ENCODE measurements around the gene SERPING1.

SERPING1 gene

DNA sequence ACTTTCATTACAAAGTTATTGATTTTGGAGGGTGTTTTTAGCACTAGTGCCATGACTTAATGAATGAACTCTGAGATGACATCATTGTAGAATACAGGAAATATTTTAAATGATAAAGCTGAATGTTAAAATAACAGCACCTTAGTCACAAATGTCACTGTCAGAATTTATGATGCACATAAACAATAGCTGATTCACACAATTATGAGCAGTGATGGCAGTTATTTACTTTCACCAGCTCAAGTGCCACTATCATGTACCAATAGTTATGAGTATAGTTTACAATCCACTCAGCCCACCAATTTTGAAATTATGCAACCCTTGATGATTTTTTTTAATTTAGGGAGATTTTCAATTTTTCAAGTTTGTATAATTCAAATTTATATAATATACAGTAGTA, 23.0 kb downstream of the SERPING1 start:
- DNase-seq (ENCODE audit: low read depth): no peak
- TF ChIP-seq, protein P1, sequence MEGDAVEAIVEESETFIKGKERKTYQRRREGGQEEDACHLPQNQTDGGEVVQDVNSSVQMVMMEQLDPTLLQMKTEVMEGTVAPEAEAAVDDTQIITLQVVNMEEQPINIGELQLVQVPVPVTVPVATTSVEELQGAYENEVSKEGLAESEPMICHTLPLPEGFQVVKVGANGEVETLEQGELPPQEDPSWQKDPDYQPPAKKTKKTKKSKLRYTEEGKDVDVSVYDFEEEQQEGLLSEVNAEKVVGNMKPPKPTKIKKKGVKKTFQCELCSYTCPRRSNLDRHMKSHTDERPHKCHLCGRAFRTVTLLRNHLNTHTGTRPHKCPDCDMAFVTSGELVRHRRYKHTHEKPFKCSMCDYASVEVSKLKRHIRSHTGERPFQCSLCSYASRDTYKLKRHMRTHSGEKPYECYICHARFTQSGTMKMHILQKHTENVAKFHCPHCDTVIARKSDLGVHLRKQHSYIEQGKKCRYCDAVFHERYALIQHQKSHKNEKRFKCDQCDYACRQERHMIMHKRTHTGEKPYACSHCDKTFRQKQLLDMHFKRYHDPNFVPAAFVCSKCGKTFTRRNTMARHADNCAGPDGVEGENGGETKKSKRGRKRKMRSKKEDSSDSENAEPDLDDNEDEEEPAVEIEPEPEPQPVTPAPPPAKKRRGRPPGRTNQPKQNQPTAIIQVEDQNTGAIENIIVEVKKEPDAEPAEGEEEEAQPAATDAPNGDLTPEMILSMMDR (IDR thresholded peaks at IDR 0.05; ENCODE audit: control insufficient read depth, extremely low read depth, insufficient read depth): no peak
- H3K4me3 ChIP-seq (ENCODE audit: low read depth, low read length): no peak overlapping the region

DNA sequence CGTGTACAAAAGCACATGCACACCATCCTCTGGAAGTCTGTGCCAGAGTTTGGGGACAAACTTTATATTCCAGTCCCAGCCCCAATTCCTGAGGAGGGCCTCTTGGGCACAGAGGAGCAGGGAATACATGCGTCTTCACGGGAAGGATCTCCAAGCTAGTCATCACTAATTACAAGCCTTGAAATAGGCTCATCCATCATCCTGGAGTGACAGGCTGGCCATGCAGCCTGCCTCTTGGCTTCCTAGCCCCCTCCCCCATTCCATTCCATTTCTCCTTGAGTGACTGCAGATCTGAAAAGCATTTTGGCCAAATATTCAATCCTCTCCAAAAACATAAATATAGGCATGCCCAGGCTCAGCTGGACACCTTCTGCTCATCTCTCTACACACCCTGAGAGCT, 24.8 kb downstream of the SERPING1 start:
- DNase-seq (ENCODE audit: low read depth): no peak

DNA sequence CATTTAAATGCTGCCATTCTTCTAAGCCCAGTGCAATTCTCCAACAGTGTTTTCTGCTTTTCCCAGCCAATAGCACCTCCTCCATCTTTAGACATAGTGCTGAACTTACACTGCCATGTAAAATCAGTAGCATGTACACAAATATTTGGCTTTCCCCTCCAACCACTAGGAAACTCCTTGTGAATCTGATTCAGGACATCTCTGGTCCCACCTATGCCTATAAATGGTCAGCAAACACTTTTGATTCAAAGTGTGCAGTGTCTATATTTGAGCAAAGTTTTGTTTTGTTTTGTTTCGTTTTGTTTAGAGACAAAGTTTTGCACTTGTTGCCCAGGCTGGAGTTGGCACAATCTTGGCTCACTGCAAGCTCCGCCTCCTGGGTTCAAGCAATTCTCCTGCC, 27.4 kb downstream of the SERPING1 start:
- no peak for DNase-seq (ENCODE audit: low read depth)
- TF ChIP-seq, protein P1 (IDR thresholded peaks at IDR 0.05; ENCODE audit: control insufficient read depth, extremely low read depth, insufficient read depth): no peak
- no peak overlapping the region for H3K4me3 ChIP-seq (ENCODE audit: low read depth, low read length)

More for the DNA sequence above, 24.8 kb downstream of the SERPING1 start:
- TF ChIP-seq, protein P1 (IDR thresholded peaks at IDR 0.05; ENCODE audit: control insufficient read depth, extremely low read depth, insufficient read depth): no peak
- no peak overlapping the region for H3K4me3 ChIP-seq (ENCODE audit: low read depth, low read length)

DNA sequence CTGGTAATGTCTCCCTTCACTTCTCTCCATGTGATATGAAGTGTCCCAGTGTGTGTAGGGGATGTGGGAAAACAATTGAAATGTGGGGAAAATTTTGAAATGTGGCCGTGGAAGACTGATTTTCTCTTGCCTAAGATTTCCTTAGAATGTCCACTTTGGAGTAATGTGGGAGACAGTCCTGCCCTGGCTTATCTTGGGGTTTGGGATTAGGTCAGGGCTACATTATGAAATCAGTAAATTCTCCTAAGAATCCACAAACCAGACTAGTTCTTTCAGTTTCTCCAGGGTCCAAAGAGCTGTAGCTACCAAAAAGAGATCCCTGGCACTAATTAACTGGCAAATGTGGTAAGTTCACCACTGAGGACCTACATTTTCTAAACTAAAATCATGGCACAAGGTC, 29.4 kb downstream of the SERPING1 start:
- TF ChIP-seq, protein P1 (IDR thresholded peaks at IDR 0.05; ENCODE audit: control insufficient read depth, extremely low read depth, insufficient read depth): no peak
- no peak overlapping the region for H3K4me3 ChIP-seq (ENCODE audit: low read depth, low read length)
- no peak for DNase-seq (ENCODE audit: low read depth)

- no peak overlapping the region for H3K4me3 ChIP-seq (ENCODE audit: low read depth, low read length)
- no peak for DNase-seq (ENCODE audit: low read depth)
- TF ChIP-seq, protein P1 (IDR thresholded peaks at IDR 0.05; ENCODE audit: control insufficient read depth, extremely low read depth, insufficient read depth): no peak
Observed at GRCh38 chr11:57630171-57630570, 32.7 kb downstream of the SERPING1 start.

DNA sequence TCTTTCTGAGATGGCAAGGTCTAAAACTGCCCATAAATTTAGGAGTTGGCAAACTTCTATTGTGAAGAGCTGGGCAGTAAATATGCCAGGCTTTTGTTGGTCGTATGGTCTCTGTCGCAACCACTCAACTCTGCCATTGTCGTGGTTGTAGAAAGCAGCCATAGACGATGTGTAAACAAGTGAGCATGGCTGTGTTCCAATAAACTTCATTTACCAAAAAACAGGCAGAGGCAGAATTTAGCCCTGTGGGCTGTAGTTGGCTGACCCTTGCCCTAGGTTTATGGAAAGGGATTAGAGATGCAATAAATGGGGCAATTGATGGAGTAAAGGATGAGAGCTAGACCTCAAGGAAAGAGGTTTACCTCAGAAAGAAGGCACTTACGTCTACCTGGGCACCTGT, 34.6 kb downstream of the SERPING1 start:
- no peak overlapping the region for H3K4me3 ChIP-seq (ENCODE audit: low read depth, low read length)
- DNase-seq (ENCODE audit: low read depth): no peak
- TF ChIP-seq, protein P1 (IDR thresholded peaks at IDR 0.05; ENCODE audit: control insufficient read depth, extremely low read depth, insufficient read depth): no peak

DNA sequence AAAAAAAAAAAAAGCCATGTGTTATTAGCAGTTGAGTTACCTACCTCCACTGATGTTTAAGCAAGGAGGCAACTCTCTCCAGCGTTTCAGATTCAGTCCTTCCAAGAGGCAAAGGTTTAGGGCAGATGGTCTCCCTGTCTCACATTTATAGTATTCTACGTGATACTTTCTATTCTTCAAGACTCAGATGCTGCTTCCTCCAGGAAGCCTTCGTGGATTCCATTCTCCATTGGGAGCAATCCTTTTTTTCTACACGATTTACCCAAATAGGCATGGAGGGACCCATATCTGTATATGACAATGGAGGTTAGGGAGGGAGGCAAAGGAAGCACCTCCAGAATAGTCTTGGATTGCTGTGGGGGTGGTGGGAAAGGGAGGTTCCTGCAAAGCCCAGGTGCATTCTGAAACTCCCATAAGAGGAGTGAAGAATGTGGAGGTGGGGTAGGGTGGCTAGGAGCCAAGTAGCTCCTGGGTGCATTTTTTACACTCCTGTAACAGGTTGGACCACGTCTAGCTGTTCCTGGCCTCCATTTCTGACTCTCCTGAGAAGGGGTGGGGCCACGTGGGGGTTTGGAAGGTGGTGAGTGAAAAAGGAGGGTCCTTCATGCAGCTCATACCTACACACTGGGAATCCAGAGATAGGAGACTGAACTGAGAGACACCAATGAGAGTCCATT, 36.0 kb downstream of the SERPING1 start:
- no peak for DNase-seq (ENCODE audit: low read depth)
- TF ChIP-seq, protein P1 (IDR thresholded peaks at IDR 0.05; ENCODE audit: control insufficient read depth, extremely low read depth, insufficient read depth): no peak
- no peak overlapping the region for H3K4me3 ChIP-seq (ENCODE audit: low read depth, low read length)

Measured in LNCaP clone FGC (cell line).